Osteocyte (in vitro differentiated cells): ENCODE measurements around the gene PDE4D. TPM values are rescaled to one million over a fixed set of nuclear protein-coding genes. Genes with fewer than 3 reads are reported as not detected.

Experiments used
- DNase-seq: peaks from one replicate; pipeline ENCODE4 v3.0.0; 2021; ENCODE audit warnings: mixed read lengths; ENCODE audit not compliant: unreplicated experiment; ENCODE audit errors: extremely low spot score
- H3K27ac Mint-ChIP-seq: one replicate; pipeline ENCODE4 v1.8.0; 2021; ENCODE audit warnings: mild to moderate bottlenecking, mixed read lengths; ENCODE audit not compliant: unreplicated experiment
- H3K27me3 Mint-ChIP-seq: one replicate; pipeline ENCODE4 v1.8.0; 2021; ENCODE audit warnings: mixed read lengths; ENCODE audit not compliant: unreplicated experiment
- H3K36me3 Mint-ChIP-seq: one replicate; pipeline ENCODE4 v1.8.0; 2021; ENCODE audit warnings: mixed read lengths; ENCODE audit not compliant: unreplicated experiment
- H3K4me1 Mint-ChIP-seq: one replicate; pipeline ENCODE4 v1.8.0; 2021; ENCODE audit warnings: mixed read lengths; ENCODE audit not compliant: unreplicated experiment
- H3K4me3 Mint-ChIP-seq: one replicate; pipeline ENCODE4 v1.8.0; 2021; ENCODE audit warnings: mild to moderate bottlenecking, moderate library complexity, mixed read lengths; ENCODE audit not compliant: unreplicated experiment
- H3K9me3 Mint-ChIP-seq: one replicate; pipeline ENCODE4 v1.8.0; 2021; ENCODE audit warnings: mixed read lengths; ENCODE audit not compliant: unreplicated experiment
- CTCF ChIP-seq: fragments of 200-600 bp; sonication (generic); IDR thresholded peaks from 2 replicates; pipeline ENCODE4 v1.5.0; 2021; ENCODE audit warnings: antibody characterized with exemption, mild to moderate bottlenecking, moderate library complexity
- total RNA-seq: library from RNA; stranded (reverse); gene quantifications from 2 replicates; pipeline ENCODE4 v1.2.1, GENCODE V29; 2021

PDE4D gene
- total RNA-seq, 1 donor from 2014 or later, result 24.2 TPM

- TF ChIP-seq CTCF, result no peak
- no peaks in the 10 kb centered on the region for H3K36me3 Mint-ChIP-seq
- no peaks in the 10 kb centered on the region for H3K27me3 Mint-ChIP-seq
- H3K4me3 Mint-ChIP-seq, result no peak overlapping the region
- peaks cover 8% of the 10 kb centered on the region for H3K4me1 Mint-ChIP-seq
- no peak for DNase-seq
- peak overlapping the region; percentile 6 for H3K27ac Mint-ChIP-seq
- no peaks in the 10 kb centered on the region for H3K9me3 Mint-ChIP-seq
These were observed 189.7 kb downstream of the PDE4D start for GRCh38 chr5:59703789-59704188.

GRCh38 chr5:59698207-59699178 lies 195.0 kb downstream of the PDE4D start:
- H3K27me3 Mint-ChIP-seq, result no peaks in the 10 kb centered on the region
- no peaks in the 10 kb centered on the region for H3K9me3 Mint-ChIP-seq
- no peak overlapping the region for H3K4me3 Mint-ChIP-seq
- TF ChIP-seq CTCF, result no peak
- peaks cover 1% of the 10 kb centered on the region for H3K36me3 Mint-ChIP-seq
- no peak overlapping the region for H3K27ac Mint-ChIP-seq
- H3K4me1 Mint-ChIP-seq, result peaks cover 7% of the 10 kb centered on the region
- DNase-seq, result no peak

- Mint-ChIP-seq H3K9me3 (peaks cover 5% of the 10 kb centered on the region), H3K4me3 (no peak overlapping the region), H3K36me3 (peaks cover 5% of the 10 kb centered on the region), H3K27me3 (no peaks in the 10 kb centered on the region), H3K27ac (no peak overlapping the region), H3K4me1 (peaks cover 9% of the 10 kb centered on the region)
- no peak for DNase-seq
- TF ChIP-seq CTCF, result no peak
These were observed 199.1 kb downstream of the PDE4D start for GRCh38 chr5:59694411-59694810.

- Mint-ChIP-seq H3K36me3 (peaks cover 5% of the 10 kb centered on the region), H3K27me3 (no peaks in the 10 kb centered on the region), H3K4me3 (no peak overlapping the region), H3K27ac (no peak overlapping the region), H3K4me1 (peaks cover 9% of the 10 kb centered on the region), H3K9me3 (peaks cover 5% of the 10 kb centered on the region)
- no peak for DNase-seq
- TF ChIP-seq CTCF, result no peak
These were observed 199.8 kb downstream of the PDE4D start for GRCh38 chr5:59693492-59694309.

GRCh38 chr5:59685793-59686192 lies 207.7 kb downstream of the PDE4D start:
- Mint-ChIP-seq H3K4me1 (peaks cover 3% of the 10 kb centered on the region), H3K27ac (no peak overlapping the region), H3K36me3 (peaks cover 5% of the 10 kb centered on the region), H3K27me3 (no peaks in the 10 kb centered on the region), H3K4me3 (no peak overlapping the region), H3K9me3 (peaks cover 5% of the 10 kb centered on the region)
- TF ChIP-seq CTCF, result no peak
- no peak for DNase-seq
